AG20443 (cell line): ENCODE measurements around the gene AMN1.
"Not testable (repeated sequence)": the region's sequence is repeated elsewhere in the genome, so short reads cannot be mapped to it uniquely, and the experiment has no call there.

Experiments
- DNase-seq: peaks from one replicate; pipeline ENCODE4 v3.0.0; 2012; ENCODE audit warnings: low spot score, mixed read lengths

AMN1 gene

GRCh38 chr12:31733549-31734432 lies 5.0 kb upstream of the AMN1 start:
- not testable (repeated sequence) for DNase-seq

- DNase-seq, result peak; percentile 40
These were observed 4.2 kb upstream of the AMN1 start for GRCh38 chr12:31732926-31733548.

- not testable (repeated sequence) for DNase-seq
These were observed 2.4 kb upstream of the AMN1 start for GRCh38 chr12:31731203-31731602.

- DNase-seq, result no peak
These were observed 884 bp upstream of the AMN1 start for GRCh38 chr12:31729705-31730104.

GRCh38 chr12:31728289-31728916 lies 418 bp downstream of the AMN1 start:
- DNase-seq, result peak; percentile 53

- no peak for DNase-seq
These were observed 1.6 kb downstream of the AMN1 start for GRCh38 chr12:31727192-31727591.

- no peak for DNase-seq
These were observed 2.2 kb downstream of the AMN1 start for GRCh38 chr12:31726575-31726974.

- no peak for DNase-seq
These were observed 4.3 kb downstream of the AMN1 start for GRCh38 chr12:31724557-31724956.

- DNase-seq, result no peak
These were observed 6.2 kb downstream of the AMN1 start for GRCh38 chr12:31722580-31722979.

GRCh38 chr12:31718542-31719198 lies 10.2 kb downstream of the AMN1 start:
- DNase-seq, result not testable (repeated sequence)

- DNase-seq, result not testable (repeated sequence)
These were observed 11.8 kb downstream of the AMN1 start for GRCh38 chr12:31716998-31717397.

- DNase-seq, result no peak
These were observed 13.5 kb downstream of the AMN1 start for GRCh38 chr12:31715283-31715825.

GRCh38 chr12:31714406-31715271 lies 14.2 kb downstream of the AMN1 start:
- DNase-seq, result no peak

GRCh38 chr12:31712877-31713276 lies 15.9 kb downstream of the AMN1 start:
- no peak for DNase-seq

GRCh38 chr12:31710021-31710818 lies 18.6 kb downstream of the AMN1 start:
- no peak for DNase-seq

GRCh38 chr12:31708118-31708517 lies 20.7 kb downstream of the AMN1 start:
- DNase-seq, result not testable (repeated sequence)

- DNase-seq, result no peak
These were observed 23.2 kb downstream of the AMN1 start for GRCh38 chr12:31705621-31706020.

GRCh38 chr12:31702047-31702446 lies 26.8 kb downstream of the AMN1 start:
- peak; percentile 17 for DNase-seq

GRCh38 chr12:31689921-31690320 lies 38.9 kb downstream of the AMN1 start:
- DNase-seq, result not testable (repeated sequence)

- no peak for DNase-seq
These were observed 41.7 kb downstream of the AMN1 start for GRCh38 chr12:31687101-31687527.
